ENCODE measurements around the gene C2CD2.

The C2CD2 gene

DNA sequence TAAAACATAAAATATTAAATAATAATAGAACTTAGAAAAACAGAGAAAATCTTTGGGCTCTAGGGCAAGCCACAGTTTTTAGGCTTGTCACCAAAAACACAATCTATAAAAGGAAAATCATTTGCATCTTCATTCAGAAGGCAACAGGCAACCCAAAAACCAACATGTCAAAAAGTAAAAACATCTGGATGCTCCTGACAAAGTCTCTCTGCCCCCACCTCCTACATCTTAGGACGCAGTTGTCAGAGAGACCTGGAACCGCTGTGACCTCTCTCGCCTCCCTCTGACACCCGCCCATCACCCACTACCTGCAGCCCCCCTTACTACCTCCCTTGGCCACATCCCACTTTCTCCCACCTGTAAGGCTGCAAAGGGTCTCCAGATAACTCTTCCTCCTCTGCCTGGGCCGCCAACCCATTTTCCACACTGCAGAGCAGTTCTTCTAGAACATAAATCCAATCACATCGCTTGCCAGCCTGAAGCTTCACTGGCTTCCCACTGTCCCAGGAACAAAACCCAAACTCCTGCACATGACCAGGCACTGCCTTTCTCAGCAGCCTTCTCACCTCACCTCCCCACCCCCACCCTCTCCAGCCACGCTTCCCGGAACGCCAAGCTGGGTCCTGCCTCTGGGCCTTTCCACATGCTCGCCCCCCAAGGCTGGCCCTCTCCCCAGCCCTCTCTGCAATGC lies 89.4 kb downstream of the C2CD2 start:
- TF ChIP-seq RARB (CRISPR knock-in tag; IDR thresholded peaks at IDR 0.05) (no peak), BACH2 (CRISPR knock-in tag; IDR thresholded peaks at IDR 0.05; ENCODE audit: borderline replicate concordance) (no peak), ISL1 (CRISPR knock-in tag; IDR thresholded peaks at IDR 0.05) (no peak), OSR1 (CRISPR knock-in tag; IDR thresholded peaks at IDR 0.05) (no peak), GLIS3 (CRISPR knock-in tag; IDR thresholded peaks at IDR 0.05) (no peak), TCF4 (CRISPR knock-in tag; IDR thresholded peaks at IDR 0.05; ENCODE audit: borderline replicate concordance) (no peak), PPARA (CRISPR knock-in tag; IDR thresholded peaks at IDR 0.05; ENCODE audit: borderline replicate concordance) (no peak)
- ATAC-seq = no peak

DNA sequence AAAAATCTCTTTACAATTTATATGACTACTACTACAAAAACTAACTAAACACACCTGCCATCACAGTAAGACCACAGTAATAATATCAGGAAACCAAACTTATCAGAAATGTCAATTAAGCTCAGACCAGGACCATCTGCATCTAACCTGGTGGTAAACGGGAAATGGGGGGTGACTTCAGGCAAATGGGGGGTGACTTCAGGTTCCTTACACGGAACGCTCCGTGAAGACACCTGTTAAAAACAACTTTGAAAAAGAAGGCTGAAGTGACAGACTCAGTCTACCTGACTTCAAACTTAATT lies 90.4 kb downstream of the C2CD2 start:
- TF ChIP-seq ZFP30 (CRISPR knock-in tag; IDR thresholded peaks at IDR 0.05) (no peak), GLIS3 (CRISPR knock-in tag; IDR thresholded peaks at IDR 0.05) (no peak), ISL1 (CRISPR knock-in tag; IDR thresholded peaks at IDR 0.05) (no peak), TOX (CRISPR knock-in tag; IDR thresholded peaks at IDR 0.05; ENCODE audit: borderline replicate concordance) (no peak)
- no peak for ATAC-seq

DNA sequence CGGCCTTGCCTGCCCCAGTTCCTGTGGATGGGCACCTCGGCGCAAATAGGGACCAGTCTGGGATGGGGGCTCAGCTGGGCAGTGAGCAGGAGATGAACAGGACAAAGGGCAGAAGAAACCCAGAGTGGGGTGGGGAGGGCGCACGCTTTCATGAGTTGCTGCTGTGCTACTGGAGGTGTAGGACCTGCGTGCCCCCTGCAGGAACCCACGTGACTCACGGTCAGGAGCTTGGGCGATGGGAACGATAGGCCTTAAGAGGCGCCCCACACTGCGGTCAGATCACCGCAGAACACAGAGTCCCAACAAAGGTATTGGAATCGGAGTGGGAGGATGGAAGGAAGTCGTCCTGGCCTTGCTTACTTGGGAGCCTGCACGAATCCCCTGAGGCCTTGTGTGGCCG lies 91.8 kb downstream of the C2CD2 start:
- TF ChIP-seq, protein P1, sequence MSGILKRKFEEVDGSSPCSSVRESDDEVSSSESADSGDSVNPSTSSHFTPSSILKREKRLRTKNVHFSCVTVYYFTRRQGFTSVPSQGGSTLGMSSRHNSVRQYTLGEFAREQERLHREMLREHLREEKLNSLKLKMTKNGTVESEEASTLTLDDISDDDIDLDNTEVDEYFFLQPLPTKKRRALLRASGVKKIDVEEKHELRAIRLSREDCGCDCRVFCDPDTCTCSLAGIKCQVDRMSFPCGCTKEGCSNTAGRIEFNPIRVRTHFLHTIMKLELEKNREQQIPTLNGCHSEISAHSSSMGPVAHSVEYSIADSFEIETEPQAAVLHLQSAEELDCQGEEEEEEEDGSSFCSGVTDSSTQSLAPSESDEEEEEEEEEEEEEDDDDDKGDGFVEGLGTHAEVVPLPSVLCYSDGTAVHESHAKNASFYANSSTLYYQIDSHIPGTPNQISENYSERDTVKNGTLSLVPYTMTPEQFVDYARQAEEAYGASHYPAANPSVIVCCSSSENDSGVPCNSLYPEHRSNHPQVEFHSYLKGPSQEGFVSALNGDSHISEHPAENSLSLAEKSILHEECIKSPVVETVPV (CRISPR knock-in tag; IDR thresholded peaks at IDR 0.05) = no peak
- no peak for TF ChIP-seq TCF4 (CRISPR knock-in tag; IDR thresholded peaks at IDR 0.05; ENCODE audit: borderline replicate concordance)
- no peak for ATAC-seq

DNA sequence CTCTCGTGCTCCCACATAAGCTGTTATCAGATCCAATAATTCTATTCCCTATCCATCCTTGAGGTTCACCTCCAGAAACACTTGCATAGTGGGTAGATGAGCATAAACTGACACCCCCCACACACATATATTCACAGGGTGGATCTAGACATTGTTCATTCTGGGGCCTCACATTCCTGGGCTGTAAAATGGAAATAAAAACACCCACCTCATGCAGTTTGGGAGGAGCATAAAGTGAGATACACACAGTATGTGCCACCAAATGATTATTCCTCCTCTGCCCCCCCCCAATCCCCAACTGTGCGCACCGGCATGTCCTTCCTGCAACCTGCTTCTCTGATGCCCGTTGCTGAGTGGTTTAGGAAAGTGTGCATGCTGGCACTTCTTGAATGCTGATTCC lies 92.6 kb downstream of the C2CD2 start:
- TF ChIP-seq ESRRG (CRISPR knock-in tag; IDR thresholded peaks at IDR 0.05) (no peak), CSDC2 (CRISPR knock-in tag; IDR thresholded peaks at IDR 0.05) (no peak), ZFP3 (CRISPR knock-in tag; IDR thresholded peaks at IDR 0.05) (no peak), GLIS3 (CRISPR knock-in tag; IDR thresholded peaks at IDR 0.05) (no peak)
- no peak for ATAC-seq

DNA sequence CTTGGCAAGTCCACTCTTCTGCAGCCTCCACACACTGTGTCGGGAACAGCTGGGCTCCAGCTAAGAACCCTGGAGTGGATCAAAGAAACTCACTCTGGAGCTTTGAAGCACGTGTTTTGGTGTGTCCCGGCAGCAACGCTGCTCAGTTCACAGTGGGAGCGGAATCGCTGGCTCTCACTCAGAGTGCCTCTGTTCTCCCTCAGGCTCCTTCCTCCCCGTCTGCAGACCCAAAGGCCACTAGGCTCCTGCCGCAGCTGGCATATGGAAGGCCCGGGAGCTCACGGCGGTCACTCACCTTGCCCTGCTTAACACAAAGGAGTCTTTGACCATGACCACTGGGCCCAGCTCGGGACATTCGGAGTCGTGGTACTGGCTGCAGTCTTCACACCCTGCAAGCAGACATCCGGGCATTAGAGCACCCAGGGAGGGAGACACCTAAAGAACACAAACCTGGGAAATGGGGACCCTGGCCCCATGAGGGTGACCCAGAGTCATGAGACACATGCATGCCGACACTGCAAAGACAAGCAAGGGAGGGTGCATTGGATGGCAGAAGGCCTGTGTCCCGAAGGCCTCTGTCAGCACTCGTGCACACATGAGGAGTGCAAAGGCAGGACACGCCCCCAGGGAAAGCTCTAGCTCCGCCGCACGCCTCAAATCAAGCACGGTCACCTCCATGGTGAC lies 94.4 kb downstream of the C2CD2 start:
- TF ChIP-seq, protein P2, sequence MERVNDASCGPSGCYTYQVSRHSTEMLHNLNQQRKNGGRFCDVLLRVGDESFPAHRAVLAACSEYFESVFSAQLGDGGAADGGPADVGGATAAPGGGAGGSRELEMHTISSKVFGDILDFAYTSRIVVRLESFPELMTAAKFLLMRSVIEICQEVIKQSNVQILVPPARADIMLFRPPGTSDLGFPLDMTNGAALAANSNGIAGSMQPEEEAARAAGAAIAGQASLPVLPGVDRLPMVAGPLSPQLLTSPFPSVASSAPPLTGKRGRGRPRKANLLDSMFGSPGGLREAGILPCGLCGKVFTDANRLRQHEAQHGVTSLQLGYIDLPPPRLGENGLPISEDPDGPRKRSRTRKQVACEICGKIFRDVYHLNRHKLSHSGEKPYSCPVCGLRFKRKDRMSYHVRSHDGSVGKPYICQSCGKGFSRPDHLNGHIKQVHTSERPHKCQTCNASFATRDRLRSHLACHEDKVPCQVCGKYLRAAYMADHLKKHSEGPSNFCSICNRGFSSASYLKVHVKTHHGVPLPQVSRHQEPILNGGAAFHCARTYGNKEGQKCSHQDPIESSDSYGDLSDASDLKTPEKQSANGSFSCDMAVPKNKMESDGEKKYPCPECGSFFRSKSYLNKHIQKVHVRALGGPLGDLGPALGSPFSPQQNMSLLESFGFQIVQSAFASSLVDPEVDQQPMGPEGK (CRISPR knock-in tag; IDR thresholded peaks at IDR 0.05; ENCODE audit: borderline replicate concordance) = no peak
- TF ChIP-seq GLIS3 (CRISPR knock-in tag; IDR thresholded peaks at IDR 0.05) (no peak), ZFP30 (CRISPR knock-in tag; IDR thresholded peaks at IDR 0.05) (no peak), ARNTL (CRISPR knock-in tag; IDR thresholded peaks at IDR 0.05; ENCODE audit: borderline replicate concordance, low read depth) (no peak), RARB (CRISPR knock-in tag; IDR thresholded peaks at IDR 0.05) (no peak), ZC3H10 (CRISPR knock-in tag; IDR thresholded peaks at IDR 0.05) (no peak), SNAI2 (CRISPR knock-in tag; IDR thresholded peaks at IDR 0.05) (no peak), TCF4 (CRISPR knock-in tag; IDR thresholded peaks at IDR 0.05; ENCODE audit: borderline replicate concordance) (no peak), ZNF565 (CRISPR knock-in tag; conservative IDR thresholded peaks at IDR 0.05; ENCODE audit: low read depth) (no peak), ZNF8 (CRISPR knock-in tag; IDR thresholded peaks at IDR 0.05) (no peak), PPARA (CRISPR knock-in tag; IDR thresholded peaks at IDR 0.05; ENCODE audit: borderline replicate concordance) (no peak), ESRRG (CRISPR knock-in tag; IDR thresholded peaks at IDR 0.05) (no peak), OSR1 (CRISPR knock-in tag; IDR thresholded peaks at IDR 0.05) (no peak), TOX (CRISPR knock-in tag; IDR thresholded peaks at IDR 0.05; ENCODE audit: borderline replicate concordance) (no peak)
- TF ChIP-seq, protein P3, sequence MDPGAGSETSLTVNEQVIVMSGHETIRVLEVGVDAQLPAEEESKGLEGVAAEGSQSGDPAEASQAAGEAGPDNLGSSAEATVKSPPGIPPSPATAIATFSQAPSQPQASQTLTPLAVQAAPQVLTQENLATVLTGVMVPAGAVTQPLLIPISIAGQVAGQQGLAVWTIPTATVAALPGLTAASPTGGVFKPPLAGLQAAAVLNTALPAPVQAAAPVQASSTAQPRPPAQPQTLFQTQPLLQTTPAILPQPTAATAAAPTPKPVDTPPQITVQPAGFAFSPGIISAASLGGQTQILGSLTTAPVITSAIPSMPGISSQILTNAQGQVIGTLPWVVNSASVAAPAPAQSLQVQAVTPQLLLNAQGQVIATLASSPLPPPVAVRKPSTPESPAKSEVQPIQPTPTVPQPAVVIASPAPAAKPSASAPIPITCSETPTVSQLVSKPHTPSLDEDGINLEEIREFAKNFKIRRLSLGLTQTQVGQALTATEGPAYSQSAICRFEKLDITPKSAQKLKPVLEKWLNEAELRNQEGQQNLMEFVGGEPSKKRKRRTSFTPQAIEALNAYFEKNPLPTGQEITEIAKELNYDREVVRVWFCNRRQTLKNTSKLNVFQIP (CRISPR knock-in tag; IDR thresholded peaks at IDR 0.05; ENCODE audit: borderline replicate concordance, low read depth) = no peak
- ATAC-seq = no peak

Data from SK-N-SH treated with all-trans-retinoic acid at 6 μM for 48 hours (cell line).